ENCODE measurements around the gene TBC1D22A.

Gene TBC1D22A

GRCh38 chr22:46737105-46737975 is 25.1 kb upstream of the TBC1D22A start:
- peak; percentile 35 for DNase-seq (ENCODE audit: low spot score)

GRCh38 chr22:46737976-46738646 is 24.3 kb upstream of the TBC1D22A start, which contains the start of gene CERK:
TSS of gene CERK (minus strand) at chr22:46738252. CDS start at chr22:46738148, 104 bp downstream.
- peak; percentile 66 for DNase-seq (ENCODE audit: low spot score)

DNA sequence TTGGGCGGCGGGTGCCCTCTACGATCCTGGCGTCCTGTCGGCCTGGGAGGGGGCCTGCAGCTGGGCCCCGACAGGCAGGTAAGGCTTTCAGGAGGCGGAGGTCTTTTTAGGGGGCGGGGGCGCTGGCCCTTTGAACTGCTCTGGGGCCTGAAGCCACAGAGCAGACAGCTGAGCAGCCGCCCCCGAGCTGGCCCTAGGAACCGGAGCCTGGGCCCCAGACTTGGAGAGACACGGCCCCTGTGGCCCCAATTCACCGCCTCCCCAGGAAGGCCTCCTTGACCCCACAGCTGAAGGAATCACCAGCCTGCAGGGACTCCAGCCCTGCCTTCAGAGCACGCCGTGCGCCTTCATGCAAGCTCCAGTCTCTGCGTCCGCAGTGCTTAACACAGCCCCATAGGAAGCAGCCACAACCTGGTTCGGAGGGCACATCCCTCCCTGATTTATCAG is 23.8 kb upstream of the TBC1D22A start:
- DNase-seq (ENCODE audit: low spot score), result no peak

DNA sequence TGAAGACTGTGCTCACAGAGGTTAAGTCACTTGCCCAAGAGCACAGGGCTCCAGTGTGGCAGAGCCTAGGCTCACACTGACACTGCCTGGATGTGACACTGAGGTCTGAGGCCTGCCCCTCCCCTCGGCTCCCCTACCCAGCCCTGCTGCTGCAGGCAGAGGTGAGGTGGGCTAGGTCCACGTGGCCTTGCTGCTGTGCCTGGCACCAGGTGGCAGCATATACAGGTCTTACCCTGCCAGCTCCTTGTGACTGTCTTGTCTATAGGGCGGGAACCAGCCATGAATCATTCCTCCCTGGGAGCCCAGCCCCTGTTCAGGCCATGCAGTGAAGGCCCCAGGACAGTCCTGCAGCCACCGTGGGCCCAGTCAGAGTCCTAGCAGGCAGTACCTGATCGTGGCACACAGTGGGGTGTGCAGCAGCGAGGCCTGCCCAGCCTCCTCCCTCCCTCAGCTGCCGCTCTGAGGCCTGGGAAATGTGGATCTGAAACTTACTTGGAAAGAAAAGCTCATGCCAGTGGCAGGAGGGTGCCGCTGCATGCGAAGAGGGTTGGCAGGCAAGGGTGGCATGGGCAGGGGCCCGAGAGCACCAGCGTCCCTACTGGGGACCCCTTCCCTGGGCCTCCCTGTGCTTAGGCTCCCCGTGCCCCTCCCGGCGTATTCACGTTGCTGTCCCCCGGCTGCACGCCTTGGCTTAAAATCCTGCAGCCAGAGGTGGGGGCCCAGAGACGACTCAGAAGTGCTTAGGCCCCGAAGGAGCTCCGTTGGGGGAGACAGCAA is 23.2 kb upstream of the TBC1D22A start:
- DNase-seq (ENCODE audit: low spot score), result peak; percentile 75

DNA sequence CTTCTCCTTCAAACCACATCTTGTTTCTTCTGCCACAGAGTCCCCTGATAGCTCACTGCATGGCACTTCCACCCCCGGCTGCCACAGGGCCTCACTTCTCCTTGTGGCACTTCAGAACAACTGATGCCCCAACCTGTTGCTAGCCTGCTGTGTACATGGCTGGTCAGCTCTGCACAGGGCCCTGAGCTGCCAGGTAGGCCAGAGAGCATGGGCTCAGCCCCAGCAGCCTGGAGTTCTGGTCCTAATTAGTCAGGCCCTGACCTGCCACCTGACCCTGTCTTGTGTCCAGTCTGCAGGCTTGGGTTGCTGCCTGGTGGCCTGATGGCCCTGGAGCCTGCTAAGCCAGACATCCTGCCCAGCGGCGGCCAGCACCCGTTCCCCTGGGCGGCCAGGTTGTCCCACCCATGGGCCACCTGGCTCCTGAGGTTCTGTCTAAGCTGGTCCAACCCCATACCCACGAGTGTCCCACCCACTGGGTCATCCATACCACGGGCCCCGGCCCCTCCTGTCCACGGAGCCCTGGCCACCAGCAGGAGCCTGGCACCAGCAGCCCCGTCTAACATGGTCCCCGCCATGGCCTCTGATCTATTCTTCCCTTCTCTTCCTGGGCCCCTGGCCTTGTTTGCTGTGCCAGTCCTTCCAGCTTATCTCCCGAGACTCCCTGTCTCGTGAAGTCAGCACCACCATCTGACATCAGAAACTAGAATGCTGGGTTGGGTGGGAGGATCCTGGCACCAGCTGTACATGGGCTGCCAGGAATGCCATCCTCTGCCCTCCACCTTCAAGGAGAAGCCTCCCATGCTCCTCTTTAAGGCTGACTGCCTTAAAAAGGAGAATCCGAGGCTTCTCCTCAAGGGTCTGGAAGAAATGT is 21.3 kb upstream of the TBC1D22A start:
- DNase-seq (ENCODE audit: low spot score), result no peak

DNA sequence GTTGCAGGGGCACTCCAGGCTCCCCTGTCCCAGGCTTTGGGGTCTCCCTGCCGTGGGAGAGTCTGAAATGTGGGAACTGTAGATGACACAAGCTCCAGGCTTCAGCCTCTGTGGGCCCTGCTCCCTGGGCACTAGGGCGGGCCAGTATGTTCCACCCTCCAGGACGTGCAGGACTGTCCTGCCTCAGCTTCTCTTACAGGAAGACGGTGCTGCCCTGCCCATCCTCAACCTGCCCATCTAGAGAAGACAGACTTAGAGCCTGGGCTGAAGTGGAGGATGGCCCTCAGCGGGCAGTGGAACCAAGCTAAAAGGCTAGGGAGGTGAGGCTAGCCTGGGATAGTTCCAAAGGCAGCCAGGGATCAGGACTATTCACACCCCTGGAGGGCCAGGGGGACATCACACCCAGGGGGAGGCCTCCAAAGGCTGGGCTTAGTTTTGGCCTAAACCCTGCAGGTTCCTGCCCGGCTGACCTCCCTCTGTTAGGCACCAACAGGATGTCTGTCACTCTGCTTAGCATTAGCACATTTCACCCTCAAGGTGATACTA is 20.4 kb upstream of the TBC1D22A start:
- DNase-seq (ENCODE audit: low spot score), result no peak

GRCh38 chr22:46742576-46743221 is 19.8 kb upstream of the TBC1D22A start:
- DNase-seq (ENCODE audit: low spot score), result no peak

- no peak for DNase-seq (ENCODE audit: low spot score)
These were observed 17.9 kb upstream of the TBC1D22A start for GRCh38 chr22:46744581-46744980.

GRCh38 chr22:46746192-46746591 is 16.3 kb upstream of the TBC1D22A start:
- DNase-seq (ENCODE audit: low spot score), result no peak

DNA sequence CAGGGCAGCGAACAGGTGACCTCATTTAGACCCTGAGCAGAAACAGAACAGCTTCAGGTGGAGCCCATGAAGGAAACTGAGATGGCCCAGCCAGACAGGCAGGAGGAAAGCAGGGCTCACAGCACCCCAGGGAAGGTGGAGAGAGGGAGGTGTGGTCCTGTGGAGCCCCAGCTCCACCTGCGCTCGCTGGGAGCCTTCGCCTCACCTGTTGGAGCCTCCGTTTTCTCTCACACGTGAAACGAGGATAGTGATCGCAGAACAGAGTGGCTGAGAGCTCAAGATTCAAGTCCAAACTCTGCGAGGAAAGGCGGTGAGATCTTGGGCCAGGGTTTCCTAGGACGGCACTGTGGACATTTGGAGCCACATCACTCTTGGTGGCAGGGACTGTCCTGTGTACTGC is 15.8 kb upstream of the TBC1D22A start:
- no peak for DNase-seq (ENCODE audit: low spot score)

DNA sequence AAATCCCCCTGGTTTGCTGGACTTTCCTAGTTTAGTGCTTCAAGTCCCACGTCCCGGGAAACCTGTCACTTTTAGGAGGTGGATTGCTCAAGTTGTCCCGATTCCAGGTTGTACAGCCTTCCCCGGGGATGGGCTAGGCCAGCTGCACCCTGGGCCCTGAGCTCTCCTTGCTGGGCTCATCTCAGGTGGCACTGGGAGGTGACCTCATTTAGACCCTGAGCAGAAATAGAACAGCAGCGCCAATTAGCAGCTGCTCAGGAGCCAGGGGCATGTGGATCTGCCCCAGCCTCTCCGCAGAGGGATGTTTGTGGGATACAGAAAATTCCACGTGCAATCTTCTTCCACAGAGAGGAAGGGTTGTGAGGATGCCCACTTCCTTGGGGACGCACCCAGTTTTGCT is 14.8 kb upstream of the TBC1D22A start:
- DNase-seq (ENCODE audit: low spot score), result no peak

DNA sequence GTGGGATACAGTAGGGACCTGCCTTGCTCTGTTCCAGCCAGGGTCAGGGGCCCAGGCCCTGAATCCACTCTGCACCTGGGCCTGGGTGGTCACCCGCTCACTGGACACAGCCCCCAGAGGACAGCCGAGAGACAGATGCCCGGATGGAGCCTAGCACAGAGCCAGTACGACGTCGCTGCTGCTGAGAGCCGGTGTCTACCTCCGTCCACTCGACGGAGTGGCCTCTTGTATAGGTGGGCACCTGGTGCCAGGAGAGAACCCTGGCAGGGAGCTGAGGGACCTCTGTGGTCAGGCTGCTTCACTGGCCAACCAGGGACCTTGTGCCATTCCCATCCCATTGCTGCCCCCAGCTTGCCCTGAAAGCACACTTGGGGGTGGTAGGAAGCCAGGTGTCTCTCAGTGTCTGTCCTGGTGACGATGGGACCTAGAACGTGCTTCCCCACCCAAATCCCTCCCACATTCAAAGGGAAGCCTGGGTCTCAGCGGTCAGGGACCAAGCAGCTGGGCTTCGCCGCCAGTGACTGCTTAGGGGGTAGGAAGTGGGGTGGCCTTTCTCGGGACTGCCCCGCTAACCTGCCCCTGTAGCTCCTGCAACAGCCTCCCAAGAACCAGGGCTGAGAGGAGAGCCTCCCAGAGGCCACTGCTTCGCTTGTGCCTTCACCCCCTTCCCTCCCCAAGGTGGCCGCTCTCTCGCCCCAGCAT is 14.1 kb upstream of the TBC1D22A start:
- no peak for DNase-seq (ENCODE audit: low spot score)

DNA sequence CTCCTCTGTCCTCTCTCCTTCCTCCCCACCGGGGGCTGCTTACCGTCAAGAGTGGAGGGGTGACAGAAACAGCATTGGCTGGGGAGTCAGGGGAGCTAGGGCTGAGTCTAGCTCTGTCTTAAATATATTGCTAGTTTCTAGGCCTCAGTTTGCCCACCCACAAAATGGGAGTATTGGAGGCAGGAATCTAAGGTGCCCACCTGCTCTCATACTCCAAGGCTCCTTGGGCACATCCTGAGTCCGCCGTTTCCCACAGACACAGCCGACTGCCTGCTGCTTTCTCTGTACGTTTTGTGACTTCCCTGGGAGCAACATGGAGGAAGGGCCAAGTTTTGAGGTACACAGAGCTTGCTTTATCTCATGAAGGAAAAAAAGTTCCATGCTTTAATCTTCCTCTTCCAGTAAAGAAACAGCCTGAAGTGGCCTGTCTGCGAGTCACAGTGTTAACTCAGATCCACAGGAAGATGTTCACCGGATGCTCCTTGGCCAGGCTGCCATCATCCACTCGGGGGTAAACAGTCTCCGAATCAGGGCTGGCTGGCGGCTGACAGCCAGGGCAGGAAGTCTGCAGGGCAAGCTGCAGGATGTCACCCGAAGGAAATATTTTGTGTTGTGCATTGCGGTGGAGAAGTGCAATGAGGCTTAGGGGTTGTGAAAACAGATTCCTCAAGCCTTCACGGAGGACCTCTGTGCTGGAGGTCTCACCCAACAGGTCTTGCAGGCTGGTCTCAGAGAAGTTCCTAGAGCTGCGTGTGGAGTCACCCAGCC is 13.4 kb upstream of the TBC1D22A start:
- DNase-seq (ENCODE audit: low spot score), result peak; percentile 62

DNA sequence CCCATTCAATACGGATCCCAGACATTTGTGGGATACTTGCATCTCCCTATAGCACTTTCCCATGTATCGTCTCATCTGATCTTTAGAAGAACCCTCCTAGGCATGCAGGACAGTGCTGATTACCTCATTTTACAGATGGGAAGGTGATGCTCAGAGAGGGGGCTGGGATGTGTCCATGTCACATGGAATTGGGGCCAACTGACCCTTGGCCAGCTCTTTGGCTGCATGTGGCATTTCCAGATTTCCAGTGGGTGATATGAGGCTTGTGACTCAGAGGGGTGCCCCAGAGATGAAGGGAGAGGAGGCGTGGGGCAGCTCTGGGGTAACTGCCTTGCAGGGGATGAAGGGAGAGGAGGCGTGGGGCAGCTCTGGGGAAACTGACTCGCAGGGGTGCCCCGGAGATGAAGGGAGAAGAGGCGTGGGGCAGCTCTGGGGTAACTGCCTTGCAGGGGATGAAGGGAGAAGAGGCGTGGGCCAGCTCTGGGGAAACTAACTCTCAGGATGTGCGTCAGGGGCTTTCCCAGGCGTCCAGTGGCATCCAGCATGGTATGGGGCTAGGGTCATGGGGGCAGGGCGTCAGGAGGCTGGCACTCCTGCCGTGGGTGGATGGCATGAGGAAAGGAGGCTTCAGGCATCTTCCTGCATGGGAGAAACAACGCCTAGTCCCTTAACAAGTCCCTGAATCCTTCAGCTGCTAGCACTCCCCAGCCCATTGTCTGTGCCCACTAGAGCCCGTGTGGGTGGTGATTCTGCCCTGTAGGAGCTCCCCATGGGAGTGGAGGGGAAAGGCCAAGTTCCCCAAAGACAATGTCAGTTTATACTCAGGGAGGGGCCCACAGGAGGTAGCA is 12.5 kb upstream of the TBC1D22A start:
- DNase-seq (ENCODE audit: low spot score), result no peak

DNA sequence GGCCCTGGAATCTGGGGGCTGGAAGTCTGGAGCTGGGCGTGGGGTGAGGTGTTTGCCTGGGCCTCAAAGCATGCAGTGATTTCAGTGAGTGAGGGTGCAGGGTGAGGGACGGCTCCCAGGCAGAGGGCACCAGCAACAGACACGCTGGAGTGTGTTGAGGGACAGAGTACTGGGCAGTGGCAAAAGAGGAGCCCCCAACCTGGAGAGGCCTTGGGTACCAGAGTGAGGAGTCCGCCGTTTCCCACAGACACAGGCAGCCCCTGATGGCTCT is 12.0 kb upstream of the TBC1D22A start:
- no peak for DNase-seq (ENCODE audit: low spot score)

GRCh38 chr22:46750863-46751443 is 11.5 kb upstream of the TBC1D22A start:
- no peak for DNase-seq (ENCODE audit: low spot score)

GRCh38 chr22:46752286-46752987 is 10.0 kb upstream of the TBC1D22A start:
- DNase-seq (ENCODE audit: low spot score), result no peak

GRCh38 chr22:46752988-46753310 is 9.5 kb upstream of the TBC1D22A start:
- no peak for DNase-seq (ENCODE audit: low spot score)
